ENCODE data around the gene CTDSP2. TPM values are rescaled to one million over a fixed set of nuclear protein-coding genes. Genes with fewer than 3 reads are reported as not detected.
A peak's percentile ranks its signal among the peaks of the same experiment; 100 is the strongest.

The CTDSP2 gene
- polyA plus RNA-seq, 2 of the 4 experiments (the other 2 are of a cell fraction): 31.3 to 87.7 TPM

DNA sequence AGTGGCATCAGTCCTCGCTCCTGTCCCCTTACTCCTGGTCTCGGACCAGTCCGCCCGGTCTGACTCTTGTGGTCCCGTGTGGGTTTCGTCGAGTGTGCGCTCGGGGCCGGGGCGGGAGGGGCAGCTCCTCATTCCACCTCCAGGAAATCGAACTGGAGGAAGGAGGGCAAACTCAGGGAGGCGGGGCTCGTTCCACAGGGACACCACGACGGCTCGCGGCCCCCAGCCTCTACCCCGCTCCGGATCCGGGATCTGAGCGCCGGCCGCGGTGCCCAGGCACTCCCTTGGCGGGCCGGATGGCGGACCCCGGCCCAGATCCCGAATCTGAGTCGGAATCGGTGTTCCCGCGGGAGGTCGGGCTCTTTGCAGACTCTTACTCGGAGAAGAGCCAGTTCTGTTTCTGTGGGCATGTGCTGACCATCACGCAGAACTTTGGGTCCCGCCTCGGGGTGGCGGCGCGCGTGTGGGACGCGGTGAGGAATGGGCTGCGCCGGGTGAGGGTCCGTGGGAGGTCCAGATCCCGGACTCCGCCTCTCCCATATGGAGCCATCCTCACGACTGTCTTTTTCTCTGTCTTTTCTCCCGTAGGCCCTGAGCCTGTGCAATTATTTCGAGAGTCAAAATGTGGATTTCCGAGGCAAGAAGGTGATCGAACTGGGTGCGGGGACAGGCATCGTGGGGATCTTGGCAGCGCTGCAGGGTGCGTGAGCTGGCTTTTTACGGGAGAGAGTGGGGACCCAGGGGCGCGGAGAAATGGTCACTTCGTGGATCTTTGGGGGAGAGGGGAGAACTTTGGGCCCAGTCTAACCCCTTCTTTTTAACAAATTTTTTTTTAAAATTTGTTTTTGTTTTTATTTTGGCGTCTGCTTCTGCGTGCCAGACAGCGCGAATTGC, 73.9 kb downstream of the CTDSP2 start, which contains the start of gene EEF1AKMT3:
EEF1AKMT3 (plus strand) TSS at position 186 of the 894 bp plus-strand sequence; CDS start at position 297, 111 bp downstream.
- 20% methylated on average over 36 of the region's 67 CpGs for WGBS (ENCODE audit: missing lambda C conversion rate)
- FAIRE-seq: no peak
- Histone ChIP-seq H3K4me2 (peak within 1 kb of the TSS; percentile 95), H3K4me1 (peaks cover 14% of the 10 kb centered on the region; the same call in 1 of the 3 replicates), H3K27ac (peak within 1 kb of the TSS; percentile 78 to 94), H3K4me3 (peak within 1 kb of the TSS; percentile 77), H3K9me3 (no peaks in the 10 kb centered on the region)
- CTCF ChIA-PET: interaction anchor here (0.6 to 3.2 kb wide), 8 partner anchors 9 to 189 kb away, joined by 3 to 16 read pairs (median 4); partner anchors contain the start of gene TSFM
- POLR2A ChIA-PET: interaction anchor here (0.6 to 1.4 kb wide), 13 partner anchors 9 to 105 kb away, joined by 3 to 9 read pairs (median 4); partner anchors contain the start of genes CDK4, TSFM and TSPAN31
- ATAC-seq: peak; percentile 72 to 76
- TF ChIP-seq, protein P1, sequence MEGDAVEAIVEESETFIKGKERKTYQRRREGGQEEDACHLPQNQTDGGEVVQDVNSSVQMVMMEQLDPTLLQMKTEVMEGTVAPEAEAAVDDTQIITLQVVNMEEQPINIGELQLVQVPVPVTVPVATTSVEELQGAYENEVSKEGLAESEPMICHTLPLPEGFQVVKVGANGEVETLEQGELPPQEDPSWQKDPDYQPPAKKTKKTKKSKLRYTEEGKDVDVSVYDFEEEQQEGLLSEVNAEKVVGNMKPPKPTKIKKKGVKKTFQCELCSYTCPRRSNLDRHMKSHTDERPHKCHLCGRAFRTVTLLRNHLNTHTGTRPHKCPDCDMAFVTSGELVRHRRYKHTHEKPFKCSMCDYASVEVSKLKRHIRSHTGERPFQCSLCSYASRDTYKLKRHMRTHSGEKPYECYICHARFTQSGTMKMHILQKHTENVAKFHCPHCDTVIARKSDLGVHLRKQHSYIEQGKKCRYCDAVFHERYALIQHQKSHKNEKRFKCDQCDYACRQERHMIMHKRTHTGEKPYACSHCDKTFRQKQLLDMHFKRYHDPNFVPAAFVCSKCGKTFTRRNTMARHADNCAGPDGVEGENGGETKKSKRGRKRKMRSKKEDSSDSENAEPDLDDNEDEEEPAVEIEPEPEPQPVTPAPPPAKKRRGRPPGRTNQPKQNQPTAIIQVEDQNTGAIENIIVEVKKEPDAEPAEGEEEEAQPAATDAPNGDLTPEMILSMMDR (IDR thresholded peaks at IDR 0.05): no peak
- TF ChIP-seq, protein P2, sequence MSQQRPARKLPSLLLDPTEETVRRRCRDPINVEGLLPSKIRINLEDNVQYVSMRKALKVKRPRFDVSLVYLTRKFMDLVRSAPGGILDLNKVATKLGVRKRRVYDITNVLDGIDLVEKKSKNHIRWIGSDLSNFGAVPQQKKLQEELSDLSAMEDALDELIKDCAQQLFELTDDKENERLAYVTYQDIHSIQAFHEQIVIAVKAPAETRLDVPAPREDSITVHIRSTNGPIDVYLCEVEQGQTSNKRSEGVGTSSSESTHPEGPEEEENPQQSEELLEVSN (IDR thresholded peaks at IDR 0.05; ENCODE audit: borderline replicate concordance, low read depth): peak; percentile 82
- TF ChIP-seq TP53 (CRISPR knock-in tag; IDR thresholded peaks at IDR 0.05) (no peak), POLR2A (IDR thresholded peaks at IDR 0.05; ENCODE audit: low read length) (0 out of 2 replicates have a peak, but pooled peaks have one; percentile 2), JUN (IDR thresholded peaks at IDR 0.05) (0 out of 5 replicates have a peak, but pooled peaks of 1 of the 2 experiments have one; percentile 14)
- peak in 1 of 2 experiments; percentile 71 for DNase-seq (ENCODE audit: low read depth in 1 of 2, low spot score in 1 of 2)

DNA sequence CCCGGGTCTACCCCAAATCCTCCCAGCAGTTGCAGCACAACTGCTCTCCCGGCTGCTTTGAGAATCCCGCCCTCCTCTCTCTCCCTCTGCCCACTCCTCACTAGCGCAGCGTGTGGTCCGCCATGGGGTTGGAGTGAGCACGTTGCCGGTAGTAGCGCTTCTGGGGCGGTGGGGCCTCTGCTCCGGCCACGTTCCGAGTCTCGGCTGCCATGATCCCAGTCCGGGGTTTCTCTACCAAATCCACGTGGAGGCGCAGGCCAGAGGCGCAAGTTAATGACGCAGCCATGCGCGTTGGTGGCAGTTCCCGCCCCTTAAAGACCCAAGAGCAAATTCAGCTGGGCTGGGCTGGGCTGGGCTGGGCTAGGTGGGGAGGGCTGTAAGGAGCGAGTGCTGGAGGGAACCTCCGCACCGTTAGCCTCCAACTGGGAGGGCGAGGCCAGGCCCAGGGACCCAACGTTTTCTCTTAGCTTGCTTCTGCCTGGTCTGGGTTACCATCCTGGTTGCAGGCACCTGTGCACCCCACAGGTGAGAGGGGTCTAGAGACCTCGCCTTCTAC, 74.6 kb downstream of the CTDSP2 start, which contains the start of gene METTL1:
METTL1 (minus strand) TSS at position 233 of the 556 bp plus-strand sequence; CDS start at position 211, 22 bp downstream.
- ChIA-PET CTCF (interaction anchor here (0.9 to 8.0 kb wide), 6 partner anchors 8 to 189 kb away, joined by 3 to 117 read pairs (median 4); partner anchors contain the start of genes MARCHF9 and TSFM), POLR2A (interaction anchor here (0.6 to 1.4 kb wide), 13 partner anchors 9 to 106 kb away, joined by 3 to 9 read pairs (median 4); partner anchors contain the start of genes CDK4, TSFM and TSPAN31)
- DNase-seq (ENCODE audit: low read depth in 1 of 2, low spot score in 1 of 2) (peak; percentile 96 to 99), FAIRE-seq (no peak), ATAC-seq (peak; percentile 79 to 91)
- Histone ChIP-seq H3K27ac (peak within 1 kb of the TSS; percentile 78 to 94), H3K9me3 (no peaks in the 10 kb centered on the region), H3K4me3 (peak within 1 kb of the TSS; percentile 77), H3K4me1 (peaks cover 18% of the 10 kb centered on the region), H3K4me2 (peak within 1 kb of the TSS; percentile 95)
- WGBS (ENCODE audit: missing lambda C conversion rate): 3% methylated on average over 16 of the region's 28 CpGs
- TF ChIP-seq ZC3H11A (IDR thresholded peaks at IDR 0.05): no peak
- TF ChIP-seq, protein P1 (IDR thresholded peaks at IDR 0.05): no peak
- no peak for TF ChIP-seq HOXA7 (CRISPR knock-in tag; IDR thresholded peaks at IDR 0.05)
- no peak for TF ChIP-seq EHMT2 (IDR thresholded peaks at IDR 0.05; ENCODE audit: low read depth)
- peak in 1 of 2 experiments; percentile 17; a peak in 1 of 4 replicates for TF ChIP-seq CEBPB (IDR thresholded peaks at IDR 0.05)
- TF ChIP-seq PHF8 (IDR thresholded peaks at IDR 0.05; ENCODE audit: borderline replicate concordance, low read depth): peak; percentile 99
- no peak for TF ChIP-seq RNF2 (IDR thresholded peaks at IDR 0.05; ENCODE audit: borderline replicate concordance, low read depth)
- no peak for TF ChIP-seq RARB (CRISPR knock-in tag; IDR thresholded peaks at IDR 0.05)
- TF ChIP-seq ZSCAN20 (CRISPR knock-in tag; IDR thresholded peaks at IDR 0.05): no peak
- peak; percentile 94 for TF ChIP-seq KDM5A (IDR thresholded peaks at IDR 0.05)
- TF ChIP-seq MAZ (IDR thresholded peaks at IDR 0.05; ENCODE audit: borderline replicate concordance, low read depth, low read length): peak; percentile 49; the same call in 1 of the 2 replicates
- TF ChIP-seq, protein P3, sequence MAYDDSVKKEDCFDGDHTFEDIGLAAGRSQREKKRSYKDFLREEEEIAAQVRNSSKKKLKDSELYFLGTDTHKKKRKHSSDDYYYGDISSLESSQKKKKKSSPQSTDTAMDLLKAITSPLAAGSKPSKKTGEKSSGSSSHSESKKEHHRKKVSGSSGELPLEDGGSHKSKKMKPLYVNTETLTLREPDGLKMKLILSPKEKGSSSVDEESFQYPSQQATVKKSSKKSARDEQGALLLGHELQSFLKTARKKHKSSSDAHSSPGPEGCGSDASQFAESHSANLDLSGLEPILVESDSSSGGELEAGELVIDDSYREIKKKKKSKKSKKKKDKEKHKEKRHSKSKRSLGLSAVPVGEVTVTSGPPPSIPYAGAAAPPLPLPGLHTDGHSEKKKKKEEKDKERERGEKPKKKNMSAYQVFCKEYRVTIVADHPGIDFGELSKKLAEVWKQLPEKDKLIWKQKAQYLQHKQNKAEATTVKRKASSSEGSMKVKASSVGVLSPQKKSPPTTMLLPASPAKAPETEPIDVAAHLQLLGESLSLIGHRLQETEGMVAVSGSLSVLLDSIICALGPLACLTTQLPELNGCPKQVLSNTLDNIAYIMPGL (CRISPR knock-in tag; IDR thresholded peaks at IDR 0.05; ENCODE audit: borderline replicate concordance): no peak
- no peak for TF ChIP-seq CHD4 (IDR thresholded peaks at IDR 0.05; ENCODE audit: borderline replicate concordance)
- TF ChIP-seq GATA3 (IDR thresholded peaks at IDR 0.05; ENCODE audit: borderline replicate concordance): peak; percentile 55; the same call in 1 of the 2 replicates
- no peak for TF ChIP-seq CBX8 (IDR thresholded peaks at IDR 0.05)
- TF ChIP-seq, protein P4, sequence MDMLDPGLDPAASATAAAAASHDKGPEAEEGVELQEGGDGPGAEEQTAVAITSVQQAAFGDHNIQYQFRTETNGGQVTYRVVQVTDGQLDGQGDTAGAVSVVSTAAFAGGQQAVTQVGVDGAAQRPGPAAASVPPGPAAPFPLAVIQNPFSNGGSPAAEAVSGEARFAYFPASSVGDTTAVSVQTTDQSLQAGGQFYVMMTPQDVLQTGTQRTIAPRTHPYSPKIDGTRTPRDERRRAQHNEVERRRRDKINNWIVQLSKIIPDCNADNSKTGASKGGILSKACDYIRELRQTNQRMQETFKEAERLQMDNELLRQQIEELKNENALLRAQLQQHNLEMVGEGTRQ (IDR thresholded peaks at IDR 0.05): peak; percentile 50
- no peak for TF ChIP-seq ZFP36 (IDR thresholded peaks at IDR 0.05; ENCODE audit: borderline replicate concordance, partially characterized antibody)
- TF ChIP-seq FOSB (CRISPR knock-in tag; IDR thresholded peaks at IDR 0.05): no peak
- no peak for TF ChIP-seq EP300 (IDR thresholded peaks at IDR 0.05)
- no peak for TF ChIP-seq EHF (CRISPR knock-in tag; IDR thresholded peaks at IDR 0.05)
- TF ChIP-seq POLR2A (IDR thresholded peaks at IDR 0.05; ENCODE audit: low read length): peak; percentile 88
- TF ChIP-seq ZNF302 (CRISPR knock-in tag; IDR thresholded peaks at IDR 0.05): no peak
